ENCODE results near the gene KYNU. TPM values are rescaled to one million over a fixed set of nuclear protein-coding genes. Genes with fewer than 3 reads are reported as not detected.
A peak's percentile ranks its signal among the peaks of the same experiment; 100 is the strongest.

KYNU gene
- total RNA-seq, 1 donor from 2014 or later: not detected

DNA sequence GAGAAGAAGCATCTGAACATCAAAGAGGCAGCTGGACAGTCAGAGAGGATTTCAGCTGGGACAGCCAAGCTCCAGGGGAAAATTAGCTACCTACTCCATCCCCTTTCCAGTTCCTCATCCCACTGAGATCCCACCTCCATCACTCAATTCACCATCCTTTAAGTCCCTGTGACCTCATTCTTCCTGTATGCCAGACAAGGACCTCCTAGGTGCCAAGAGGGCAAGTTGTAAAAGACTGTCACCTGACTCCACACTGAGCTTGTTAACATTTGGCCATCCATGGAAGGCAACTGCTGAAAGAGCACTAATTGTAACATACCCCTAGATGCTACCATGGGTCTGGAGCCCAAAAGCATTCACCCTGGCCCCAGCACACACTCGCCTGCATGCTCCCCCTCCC, 97.8 kb downstream of the KYNU start:
- Histone ChIP-seq H3K4me1 (no peaks in the 10 kb centered on the region), H4K20me1 (ENCODE audit: low read depth) (no peaks in the 10 kb centered on the region), H3K27me3 (no peaks in the 10 kb centered on the region), H3K9ac (no peak overlapping the region), H3K4me2 (no peak overlapping the region), H3K27ac (no peak overlapping the region), H3K9me3 (ENCODE audit: low read depth) (no peaks in the 10 kb centered on the region), H3F3A (ENCODE audit: low read depth) (no peaks in the 10 kb centered on the region), H3K36me3 (no peaks in the 10 kb centered on the region), H3K79me2 (ENCODE audit: low read depth) (no peaks in the 10 kb centered on the region), H3K4me3 (no peak overlapping the region), H2AFZ (replicated peaks) (no peak overlapping the region)
- Mint-ChIP-seq H3K27me3 (ENCODE audit: insufficient read depth, low read depth) (no peaks in the 10 kb centered on the region), H3K9me3 (no peaks in the 10 kb centered on the region), H3K27ac (no peak overlapping the region), H3K4me1 (peaks cover 8% of the 10 kb centered on the region), H3K4me3 (no peak overlapping the region), H3K36me3 (no peaks in the 10 kb centered on the region)
- DNase-seq (ENCODE audit: low spot score): no peak
- TF ChIP-seq EZH2phosphoT487 (IDR thresholded peaks at IDR 0.05): no peak
- TF ChIP-seq EZH2 (IDR thresholded peaks at IDR 0.05): no peak

- H3K4me1 ChIP-seq: no peaks in the 10 kb centered on the region
- no peak overlapping the region for H3K4me2 ChIP-seq
- H3K27ac ChIP-seq: no peak overlapping the region
- H2AFZ ChIP-seq (replicated peaks): no peak overlapping the region
- DNase-seq (ENCODE audit: low spot score): peak; percentile 20
- H3F3A ChIP-seq (ENCODE audit: low read depth): no peaks in the 10 kb centered on the region
- no peaks in the 10 kb centered on the region for H3K36me3 ChIP-seq
- peaks cover 2% of the 10 kb centered on the region for H3K4me1 Mint-ChIP-seq
- no peaks in the 10 kb centered on the region for H4K20me1 ChIP-seq (ENCODE audit: low read depth)
- H3K9me3 Mint-ChIP-seq: no peaks in the 10 kb centered on the region
- no peak overlapping the region for H3K4me3 Mint-ChIP-seq
- H3K4me3 ChIP-seq: no peak overlapping the region
- no peak for TF ChIP-seq EZH2 (IDR thresholded peaks at IDR 0.05)
- peak; percentile 69 for TF ChIP-seq CTCF (IDR thresholded peaks at IDR 0.05)
- H3K27ac Mint-ChIP-seq: no peak overlapping the region
- no peaks in the 10 kb centered on the region for H3K79me2 ChIP-seq (ENCODE audit: low read depth)
- H3K27me3 ChIP-seq: no peaks in the 10 kb centered on the region
- no peaks in the 10 kb centered on the region for H3K36me3 Mint-ChIP-seq
- H3K9ac ChIP-seq: no peak overlapping the region
- no peaks in the 10 kb centered on the region for H3K9me3 ChIP-seq (ENCODE audit: low read depth)
- H3K27me3 Mint-ChIP-seq (ENCODE audit: insufficient read depth, low read depth): peaks cover 2% of the 10 kb centered on the region
Observed at GRCh38 chr2:142980246-142981068, 103.0 kb downstream of the KYNU start.

- Mint-ChIP-seq H3K4me3 (no peak overlapping the region), H3K9me3 (no peaks in the 10 kb centered on the region), H3K27ac (no peak overlapping the region), H3K4me1 (no peaks in the 10 kb centered on the region), H3K36me3 (no peaks in the 10 kb centered on the region), H3K27me3 (ENCODE audit: insufficient read depth, low read depth) (peaks cover 2% of the 10 kb centered on the region)
- no peak overlapping the region for H2AFZ ChIP-seq (replicated peaks)
- H3K4me2 ChIP-seq: no peak overlapping the region
- H3K4me3 ChIP-seq: no peak overlapping the region
- H3K4me1 ChIP-seq: no peaks in the 10 kb centered on the region
- no peak for DNase-seq (ENCODE audit: low spot score)
- no peaks in the 10 kb centered on the region for H3K9me3 ChIP-seq (ENCODE audit: low read depth)
- TF ChIP-seq EZH2phosphoT487 (IDR thresholded peaks at IDR 0.05) (no peak), EZH2 (IDR thresholded peaks at IDR 0.05) (no peak), CTCF (IDR thresholded peaks at IDR 0.05) (no peak)
- no peaks in the 10 kb centered on the region for H3K27me3 ChIP-seq
- H3K79me2 ChIP-seq (ENCODE audit: low read depth): no peaks in the 10 kb centered on the region
- no peak overlapping the region for H3K27ac ChIP-seq
- no peaks in the 10 kb centered on the region for H3K36me3 ChIP-seq
- H3F3A ChIP-seq (ENCODE audit: low read depth): no peaks in the 10 kb centered on the region
- H3K9ac ChIP-seq: no peak overlapping the region
- H4K20me1 ChIP-seq (ENCODE audit: low read depth): no peaks in the 10 kb centered on the region
Observed at GRCh38 chr2:142981069-142981378, 103.6 kb downstream of the KYNU start.

DNA sequence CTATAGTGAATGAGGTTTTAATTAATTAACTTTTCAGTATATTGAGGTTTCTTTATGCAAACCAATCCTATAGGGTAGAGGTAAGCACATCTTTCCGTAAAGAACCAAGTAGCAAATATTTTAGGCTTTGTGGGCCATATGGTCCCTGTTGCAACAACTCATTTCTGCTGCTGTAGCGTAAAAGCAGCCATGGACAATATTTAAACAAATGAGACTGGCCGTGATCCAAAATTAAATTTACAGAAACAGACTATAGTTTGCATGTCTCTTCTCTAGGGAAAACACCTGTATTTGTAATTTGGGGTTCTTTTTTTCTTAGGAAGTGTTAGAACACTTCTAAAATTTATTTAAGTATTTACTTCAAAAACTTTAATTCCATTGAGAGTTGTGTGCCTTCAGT, 104.3 kb downstream of the KYNU start:
- Histone ChIP-seq H3K4me1 (no peaks in the 10 kb centered on the region), H3K4me2 (no peak overlapping the region), H3F3A (ENCODE audit: low read depth) (no peaks in the 10 kb centered on the region), H3K27ac (no peak overlapping the region), H3K27me3 (no peaks in the 10 kb centered on the region), H3K9me3 (ENCODE audit: low read depth) (no peaks in the 10 kb centered on the region), H3K79me2 (ENCODE audit: low read depth) (no peaks in the 10 kb centered on the region), H3K36me3 (no peaks in the 10 kb centered on the region), H4K20me1 (ENCODE audit: low read depth) (no peaks in the 10 kb centered on the region), H3K4me3 (no peak overlapping the region), H2AFZ (replicated peaks) (no peak overlapping the region), H3K9ac (no peak overlapping the region)
- H3K36me3 Mint-ChIP-seq: no peaks in the 10 kb centered on the region
- H3K9me3 Mint-ChIP-seq: no peaks in the 10 kb centered on the region
- no peaks in the 10 kb centered on the region for H3K4me1 Mint-ChIP-seq
- DNase-seq (ENCODE audit: low spot score): no peak
- no peak for TF ChIP-seq EZH2phosphoT487 (IDR thresholded peaks at IDR 0.05)
- TF ChIP-seq EZH2 (IDR thresholded peaks at IDR 0.05): no peak
- TF ChIP-seq CTCF (IDR thresholded peaks at IDR 0.05): no peak
- peaks cover 2% of the 10 kb centered on the region for H3K27me3 Mint-ChIP-seq (ENCODE audit: insufficient read depth, low read depth)
- H3K4me3 Mint-ChIP-seq: no peak overlapping the region
- no peak overlapping the region for H3K27ac Mint-ChIP-seq

Measured in neural progenitor cell (in vitro differentiated cells).